NCI-H187 (cell line): ENCODE measurements around the gene ZNF473.
A peak's percentile ranks its signal among the peaks of the same experiment; 100 is the strongest.

Experiments used
- DNase-seq, 2 experiments: peaks; one replicate each; lab custom pipeline; 2025; lab: John Stamatoyannopoulos, UW

Gene ZNF473

DNA sequence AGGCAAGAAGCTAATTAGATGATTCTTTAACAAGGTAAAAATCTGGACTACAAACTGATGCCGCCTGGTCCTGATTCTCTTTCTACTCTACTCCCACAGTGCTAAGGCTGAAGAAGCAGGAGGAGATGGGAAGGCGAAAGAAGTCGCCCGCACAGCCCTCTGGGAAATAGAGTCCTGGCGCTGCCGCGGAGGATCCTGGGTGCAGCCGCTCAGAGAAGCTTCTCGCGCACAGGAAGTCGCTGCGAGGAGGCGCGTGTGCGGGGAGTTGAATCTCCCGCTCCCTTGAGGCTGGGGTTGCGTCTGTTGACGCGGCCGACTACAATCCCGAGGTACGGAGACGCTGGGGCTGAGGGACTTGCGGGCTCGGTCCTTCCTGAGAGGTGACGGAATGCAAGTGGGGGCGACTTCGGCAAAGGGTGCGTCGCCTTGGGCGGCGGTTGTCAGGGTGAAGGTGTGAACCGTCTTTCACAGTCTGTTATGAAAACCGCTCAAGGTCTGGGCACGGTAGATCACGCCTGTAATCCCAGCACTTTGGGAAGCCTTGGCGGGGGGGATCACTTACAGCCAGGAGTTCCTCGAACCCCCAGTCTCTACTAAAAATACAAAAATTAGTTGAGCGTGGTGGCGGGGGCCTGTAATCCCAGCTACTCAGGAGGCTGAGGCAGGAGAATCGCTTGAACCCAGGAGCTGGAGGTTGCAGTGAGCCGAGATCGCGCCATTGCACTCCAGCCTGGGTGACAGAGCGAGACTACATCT lies at the start of gene ZNF473:
Gene ZNF473 (plus strand): TSS at position 212 of the 756 bp plus-strand sequence. CDS start 5,078 bp downstream, outside the sequence.
- peak; percentile 93 to 100 for DNase-seq

DNA sequence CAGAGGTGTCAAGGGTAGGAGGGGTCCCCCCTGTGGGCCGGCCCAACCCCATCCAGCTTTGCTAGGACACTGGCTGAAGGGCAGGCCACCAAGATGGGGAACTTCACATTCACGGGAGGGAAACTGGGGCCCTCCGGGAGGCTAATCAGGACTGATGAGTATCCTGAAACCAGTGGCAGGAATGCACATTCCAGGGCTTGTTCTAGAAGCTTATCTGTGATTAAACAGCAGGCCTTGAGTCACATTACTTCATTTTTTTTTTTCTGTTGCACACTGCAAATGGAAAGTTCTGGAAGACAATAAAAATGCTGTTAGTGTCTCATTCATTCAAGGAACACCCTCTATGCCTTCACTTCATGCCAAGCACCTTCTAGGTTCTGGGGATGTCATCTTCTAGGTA lies 49.3 kb upstream of the ZNF473 start:
- DNase-seq = no peak

DNA sequence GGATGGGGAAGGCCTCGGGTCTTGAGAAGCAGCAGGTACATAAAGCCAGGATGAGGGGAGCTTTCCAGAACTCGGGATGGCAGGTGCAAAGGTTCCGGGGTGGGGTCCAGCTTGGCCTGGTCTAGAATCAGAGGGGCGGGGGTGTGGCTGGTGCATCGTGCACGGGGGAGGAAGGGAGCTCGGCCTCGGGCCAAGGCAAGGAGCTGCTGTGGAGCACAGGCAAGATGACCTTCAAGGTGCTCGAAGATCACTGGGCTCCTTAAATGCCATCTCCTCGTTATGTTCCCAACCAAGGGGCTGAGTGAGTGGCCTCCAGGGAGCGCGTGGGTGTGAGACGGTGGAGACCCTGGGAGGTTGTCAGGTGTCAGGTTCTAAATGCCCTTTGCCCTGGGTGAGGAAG lies 48.7 kb upstream of the ZNF473 start:
- no peak for DNase-seq

DNA sequence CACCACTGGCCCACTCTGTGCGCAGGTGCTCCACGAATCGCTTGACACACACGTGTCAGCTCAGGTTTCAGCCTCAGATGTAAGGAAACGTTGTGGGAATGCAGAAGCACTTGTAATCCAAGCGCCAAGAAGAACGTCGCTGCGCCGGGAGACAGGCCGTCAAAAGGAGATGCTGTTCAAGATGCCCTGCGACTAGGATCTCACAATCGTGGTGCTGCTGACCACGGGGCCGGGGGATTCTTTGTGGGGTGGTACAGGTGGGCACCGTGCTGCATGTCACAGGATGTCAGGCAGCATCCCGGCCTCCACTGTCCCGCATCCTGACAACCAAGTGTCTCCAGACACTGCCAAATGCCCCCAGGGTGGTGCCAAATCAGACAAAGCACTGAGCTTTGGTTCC lies 47.9 kb upstream of the ZNF473 start:
- no peak for DNase-seq

DNA sequence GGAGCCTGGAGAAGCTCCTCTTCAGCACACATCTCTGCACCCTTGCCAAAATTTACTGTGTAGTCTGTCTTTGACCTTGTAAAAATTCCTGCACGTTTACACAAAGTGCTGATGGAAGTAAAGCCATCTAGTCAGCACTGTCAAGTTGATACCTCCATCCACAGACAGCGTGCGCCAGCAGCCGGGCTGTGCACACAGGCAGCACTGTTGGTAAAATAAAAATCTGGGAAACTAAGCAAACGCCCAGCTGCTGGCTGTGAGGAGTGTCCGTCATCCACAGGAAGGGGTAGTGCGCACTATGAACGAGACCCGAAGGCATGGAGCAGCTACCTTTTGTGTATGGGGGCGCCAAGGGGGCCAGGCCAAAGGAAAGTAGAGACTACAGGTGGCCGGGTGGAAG lies 47.5 kb upstream of the ZNF473 start:
- DNase-seq = no peak

DNA sequence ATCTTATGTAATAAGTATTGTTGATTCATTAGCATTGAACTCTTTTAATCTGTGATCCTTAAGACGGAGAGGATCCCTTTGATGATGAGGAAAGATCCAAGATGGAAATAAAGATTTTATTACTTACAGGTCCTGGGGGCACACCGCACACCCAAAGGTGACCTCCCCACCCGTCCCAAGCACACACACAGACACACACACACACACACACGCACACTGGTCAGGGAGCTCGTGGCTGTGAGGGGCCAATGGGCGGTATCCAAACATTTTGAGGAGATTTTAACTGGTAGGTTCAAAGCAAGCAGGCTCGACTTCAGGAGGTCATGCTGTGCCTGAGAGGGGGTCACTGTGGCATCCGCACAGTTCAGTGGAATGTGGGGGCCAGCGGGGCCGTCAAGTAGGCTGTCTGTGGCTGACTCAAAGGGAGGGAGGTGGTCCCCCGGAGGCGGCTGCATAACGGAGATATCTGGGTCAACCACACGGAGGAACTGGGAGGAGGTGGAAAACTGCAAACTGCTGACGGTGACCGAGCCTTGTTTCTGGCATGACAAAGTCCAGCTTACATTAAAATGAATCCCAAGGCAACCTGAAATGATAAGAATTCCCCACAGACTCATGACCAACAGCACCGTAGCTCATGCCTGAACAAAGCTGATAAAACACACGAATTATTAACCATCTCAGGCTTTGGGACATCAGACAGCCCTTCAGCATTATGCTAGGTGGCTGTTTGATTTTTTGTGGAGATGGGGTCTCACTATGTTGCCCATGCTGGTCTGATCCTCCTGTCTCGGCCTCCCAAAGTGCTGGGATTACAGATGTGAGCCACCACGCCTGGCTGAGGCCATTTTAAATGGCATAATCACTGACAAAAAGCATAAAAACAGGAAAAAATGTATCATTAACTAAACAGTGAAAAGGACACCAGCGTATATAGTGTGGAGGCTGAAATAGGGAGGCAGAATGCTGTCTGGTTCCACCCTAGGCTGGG lies 43.9 kb upstream of the ZNF473 start:
- DNase-seq = no peak

DNA sequence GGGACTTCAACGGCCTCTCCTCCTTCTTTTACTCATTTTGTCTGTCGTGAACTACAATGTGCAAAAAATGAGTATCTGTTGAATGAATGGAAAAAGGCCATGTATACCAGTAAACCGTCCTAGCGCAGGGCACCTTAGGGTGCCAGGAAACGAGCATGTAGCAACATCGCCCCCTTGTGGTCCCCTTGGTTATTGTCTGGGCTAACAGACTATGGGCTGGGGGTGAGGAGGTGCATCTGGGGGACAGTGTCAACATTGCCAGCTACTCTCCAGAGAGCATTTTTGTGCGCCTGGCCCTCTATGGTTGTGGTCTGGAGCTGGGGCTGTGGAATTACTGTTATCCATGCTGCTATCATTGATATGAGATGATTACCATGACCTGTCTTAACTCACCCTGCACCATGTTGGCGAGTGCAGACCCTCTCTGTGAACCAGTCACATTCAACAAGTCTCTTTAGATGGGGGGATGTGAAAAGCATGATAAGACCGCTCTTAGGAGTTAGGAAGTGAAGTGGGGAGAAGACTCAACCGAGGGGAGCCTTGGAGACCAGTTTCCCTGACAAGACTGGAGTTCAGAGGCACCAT lies 42.1 kb upstream of the ZNF473 start:
- peak; percentile 46 to 60 for DNase-seq

DNA sequence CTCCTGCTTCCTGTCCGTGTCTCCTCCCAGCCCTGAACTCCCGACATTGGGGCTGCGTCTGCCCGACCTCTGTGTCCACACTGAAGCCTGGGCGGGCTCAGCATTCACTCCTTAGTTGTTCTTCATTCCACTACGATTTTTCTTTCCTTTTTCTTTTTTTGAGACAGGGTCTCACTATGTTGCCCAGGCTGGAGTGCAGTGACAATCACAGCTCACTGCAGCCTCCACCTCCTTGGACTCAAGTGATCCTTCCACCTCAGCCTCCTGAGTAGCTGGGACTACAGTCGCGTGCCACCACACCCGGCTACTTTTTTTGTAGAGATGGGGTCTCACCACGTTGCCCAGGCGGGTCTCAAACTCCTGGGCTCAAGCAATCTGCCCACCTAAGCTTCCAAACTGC lies 41.3 kb upstream of the ZNF473 start:
- DNase-seq = no peak

DNA sequence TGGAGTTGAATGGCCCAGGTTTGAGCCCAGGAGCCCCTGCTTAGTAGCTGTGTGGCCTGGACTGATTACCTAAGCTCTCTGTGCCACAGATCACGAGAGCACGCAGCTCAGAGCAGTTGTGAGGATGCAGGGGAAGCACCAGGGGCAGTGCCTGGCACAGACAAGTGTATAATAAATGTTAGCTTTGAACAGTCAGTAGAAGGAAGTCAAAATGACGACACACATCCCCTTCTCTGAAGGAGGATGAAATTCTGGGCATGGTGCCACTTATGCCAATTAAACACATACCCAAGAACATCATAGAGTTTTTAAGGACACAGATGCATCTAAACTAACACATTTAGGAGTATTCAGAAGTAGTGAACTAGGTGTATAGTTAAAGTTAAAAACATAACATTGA lies 39.9 kb upstream of the ZNF473 start:
- no peak for DNase-seq

DNA sequence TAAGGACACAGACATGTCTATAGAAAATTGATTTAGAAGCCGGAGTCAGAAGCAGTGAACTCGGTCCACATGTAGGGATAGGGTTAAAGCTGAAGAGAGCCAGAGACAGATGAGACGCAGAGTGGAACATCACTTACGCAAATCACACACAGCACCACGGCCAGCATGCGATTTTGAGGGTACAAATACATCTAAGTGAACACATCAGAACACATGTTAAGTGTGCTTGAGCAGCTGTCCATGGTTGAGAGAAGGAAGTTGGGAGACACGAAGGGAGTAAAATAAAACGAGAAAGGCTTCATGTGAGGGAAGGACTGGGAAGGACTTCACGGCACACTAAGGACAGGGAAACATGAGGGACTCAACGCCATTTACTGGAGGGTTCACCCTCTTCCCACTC lies 39.5 kb upstream of the ZNF473 start:
- no peak for DNase-seq

DNA sequence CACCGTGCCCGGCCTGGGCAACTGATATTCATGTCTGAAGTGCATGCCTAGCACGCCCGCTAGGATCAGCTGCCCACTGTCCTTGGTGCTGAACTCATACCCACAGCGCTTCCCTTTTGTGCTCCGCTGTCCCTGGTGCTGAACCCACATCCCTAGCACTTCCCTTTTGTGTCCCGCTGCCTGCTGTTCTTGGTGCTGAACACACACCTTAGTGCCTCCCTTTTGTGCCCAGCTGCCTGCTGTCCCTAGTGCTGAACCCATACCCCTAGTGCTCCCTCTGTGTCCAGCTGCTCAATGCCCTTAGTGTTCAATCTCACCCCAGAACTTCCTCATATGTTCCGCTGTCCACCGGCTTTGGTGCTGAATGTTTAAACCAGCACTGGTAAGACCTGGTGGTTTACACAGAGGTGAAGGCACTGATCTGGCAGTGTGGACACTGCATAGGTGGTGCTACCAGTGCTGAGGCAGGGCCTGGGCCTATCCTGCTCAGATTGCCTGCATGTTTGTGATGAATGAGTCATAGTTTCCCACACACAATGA lies 38.6 kb upstream of the ZNF473 start:
- no peak for DNase-seq

DNA sequence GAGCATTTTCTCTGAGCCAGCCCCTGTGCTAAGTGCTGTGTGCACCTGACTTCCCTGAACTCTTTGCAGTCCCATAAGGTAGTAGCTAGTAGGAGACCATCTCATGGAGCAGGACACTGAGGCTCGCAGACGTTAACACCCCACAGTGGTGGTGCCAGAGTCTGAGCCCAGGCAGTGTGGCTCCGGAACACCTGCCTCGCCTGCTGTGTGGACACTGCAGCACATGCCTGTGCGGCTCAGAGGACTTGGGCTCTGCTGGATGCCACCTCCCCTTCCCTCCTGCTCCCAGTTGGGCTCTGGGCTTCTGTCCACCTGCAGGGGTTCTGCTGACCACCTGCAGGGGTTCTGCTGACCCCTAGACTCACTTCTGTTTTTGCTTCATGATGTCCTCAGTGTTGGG lies 37.8 kb upstream of the ZNF473 start:
- DNase-seq = no peak

DNA sequence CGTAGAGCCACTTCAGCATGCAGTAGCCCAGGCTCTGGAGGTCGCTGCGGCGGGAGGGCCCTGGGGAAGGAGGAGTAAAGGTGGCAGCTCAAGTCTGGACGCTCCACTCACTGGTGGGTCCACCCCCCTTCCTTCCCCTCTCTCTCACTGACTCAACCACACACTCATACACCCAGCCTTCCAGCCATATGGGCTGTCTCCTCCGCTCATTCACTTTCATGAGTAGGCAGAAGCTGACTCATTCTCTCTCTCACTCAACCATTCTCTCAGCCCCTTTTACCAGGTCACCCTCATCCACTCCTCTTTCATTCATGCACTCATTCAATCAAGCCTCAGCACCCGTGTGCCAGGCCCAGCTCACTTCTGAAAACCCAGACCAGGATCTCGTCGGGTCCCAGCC lies 37.4 kb upstream of the ZNF473 start:
- no peak for DNase-seq

DNA sequence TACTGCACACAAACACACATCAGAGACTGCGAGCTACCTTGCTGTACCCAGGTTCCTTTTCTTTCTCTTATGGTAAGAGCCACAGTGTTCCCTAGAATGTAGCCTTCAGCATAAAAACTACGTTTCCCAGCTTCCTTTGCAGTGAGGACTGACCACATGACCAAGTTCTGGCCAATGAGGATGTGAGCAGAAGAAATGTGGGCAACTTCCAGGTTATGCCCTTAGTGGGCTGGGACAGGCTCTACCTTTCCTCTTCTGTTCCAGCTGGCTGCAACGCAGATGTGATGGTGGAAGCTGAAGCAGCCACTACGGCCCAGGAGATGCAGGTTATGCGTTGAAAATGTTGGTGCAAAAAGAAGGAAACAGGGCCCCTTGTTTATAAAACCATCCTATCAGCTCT lies 28.1 kb upstream of the ZNF473 start:
- no peak for DNase-seq

DNA sequence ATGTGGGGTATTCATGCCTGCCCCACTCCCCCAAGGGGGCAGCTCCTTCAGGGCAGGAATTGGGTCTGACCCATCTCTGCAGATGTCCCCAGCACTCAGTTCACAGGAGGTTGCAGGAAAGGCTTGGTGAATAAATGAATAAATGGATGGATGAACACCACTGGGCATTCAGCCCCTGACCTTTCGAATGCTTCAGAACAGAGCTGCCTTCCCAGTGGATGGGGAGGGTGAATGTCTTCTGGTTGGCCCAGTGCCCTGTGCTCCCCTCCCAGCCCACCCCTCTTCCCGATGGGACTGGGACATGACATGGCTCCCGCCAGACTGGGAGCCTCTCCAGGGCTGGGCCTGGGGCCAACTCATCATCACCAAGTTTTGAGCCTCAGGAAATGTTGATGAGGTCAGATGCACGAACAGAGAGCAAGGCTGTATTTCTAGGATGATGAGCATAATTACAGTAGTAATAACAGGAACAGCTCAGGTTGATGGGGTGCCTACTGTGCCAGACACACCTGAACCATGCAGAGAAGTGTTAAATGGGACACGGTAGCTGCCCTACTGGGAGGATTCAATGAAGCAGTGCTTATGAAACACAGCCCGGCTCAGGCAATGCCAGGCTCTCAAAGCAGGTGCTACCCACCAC lies 26.3 kb upstream of the ZNF473 start:
- DNase-seq = no peak

DNA sequence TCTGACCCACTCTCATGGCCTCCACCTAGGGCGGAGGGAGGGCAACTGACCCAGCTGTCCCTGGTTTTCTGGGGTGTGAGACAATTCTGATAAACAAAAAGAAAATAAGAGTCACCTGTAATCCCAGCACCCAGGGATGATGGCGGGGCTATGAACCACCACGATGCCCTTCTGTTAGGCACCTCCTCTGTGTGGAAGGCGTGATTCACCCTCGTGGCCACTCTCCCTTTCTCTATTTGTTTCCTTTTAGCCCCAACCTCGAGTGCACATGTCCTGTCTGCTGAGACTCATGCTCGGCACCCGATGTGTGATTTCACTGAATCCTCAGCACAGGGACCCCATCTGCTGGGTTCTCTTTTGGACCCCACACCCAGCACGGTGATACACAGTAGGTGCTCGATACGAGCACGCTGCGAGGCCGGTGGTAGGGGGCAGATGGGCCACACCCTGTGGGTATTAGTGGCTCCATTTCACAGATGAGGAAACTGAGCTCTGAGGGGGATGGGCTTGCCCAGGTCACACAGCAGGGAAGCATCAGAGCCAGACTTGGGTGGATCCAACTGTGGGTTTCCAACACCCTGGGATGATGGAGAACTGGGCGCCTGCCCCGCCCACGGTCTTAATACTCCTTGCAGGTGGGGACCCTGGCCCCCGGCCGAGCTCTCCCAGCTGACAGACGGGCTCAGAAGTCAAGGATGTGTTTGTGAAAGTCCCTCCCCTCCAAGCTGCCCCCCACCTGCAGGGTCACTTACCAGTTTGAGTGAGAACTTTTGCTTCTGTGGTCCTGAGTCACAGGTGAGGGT lies 25.6 kb upstream of the ZNF473 start:
- no peak for DNase-seq

DNA sequence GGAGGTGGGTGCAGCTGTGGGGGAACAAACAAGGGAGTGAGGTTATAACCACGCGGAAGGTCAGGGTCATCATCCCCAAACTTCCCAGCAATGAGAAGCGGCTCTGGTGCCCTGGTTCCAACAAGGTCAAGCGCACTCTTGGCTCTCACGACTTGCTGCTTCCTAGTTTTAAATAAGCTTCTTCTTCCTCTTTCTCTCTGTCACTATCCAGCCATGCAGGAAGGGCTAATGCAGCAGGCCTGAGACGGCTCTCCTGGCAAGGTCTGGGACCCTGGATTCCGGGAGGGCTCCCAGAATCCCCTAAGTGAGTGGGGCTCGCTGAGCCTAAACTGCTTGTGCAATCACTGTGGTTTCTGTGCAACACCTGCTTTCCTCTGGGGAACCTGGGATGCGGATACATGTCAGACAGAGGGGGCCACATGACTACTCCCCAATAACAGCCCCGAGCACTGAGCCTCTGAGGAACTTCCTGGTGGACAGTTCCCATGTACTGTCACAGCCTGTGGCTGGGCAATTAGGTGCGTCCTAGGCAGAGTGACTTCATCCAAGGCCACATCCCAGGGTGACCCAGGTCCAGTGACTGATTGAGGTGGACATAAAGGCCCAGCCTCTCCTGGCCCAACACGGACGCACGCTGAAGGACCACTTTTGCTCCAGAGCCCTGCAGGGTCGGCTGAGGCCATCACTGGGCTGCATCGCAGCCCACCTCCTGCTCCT lies 24.8 kb upstream of the ZNF473 start:
- no peak for DNase-seq

DNA sequence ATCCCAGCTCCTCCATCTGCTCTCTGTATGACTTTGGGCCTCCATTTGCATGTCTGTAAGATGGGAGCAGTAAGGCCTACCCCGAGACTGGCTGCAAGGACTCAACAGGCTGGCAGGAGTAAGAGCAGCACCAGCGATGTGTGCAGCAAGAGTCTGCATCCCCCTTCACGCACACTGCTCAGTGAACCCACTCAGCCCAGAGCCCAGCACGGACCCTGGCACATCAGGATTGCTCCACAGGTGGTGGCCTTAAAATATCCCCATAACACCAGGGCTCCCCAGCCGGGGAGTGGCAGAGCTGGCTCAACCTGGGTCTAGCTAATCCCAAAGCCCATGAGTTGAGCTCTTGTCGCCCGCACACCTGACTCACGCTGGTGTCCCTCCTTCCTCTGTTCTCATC lies 24.0 kb upstream of the ZNF473 start:
- no peak for DNase-seq

DNA sequence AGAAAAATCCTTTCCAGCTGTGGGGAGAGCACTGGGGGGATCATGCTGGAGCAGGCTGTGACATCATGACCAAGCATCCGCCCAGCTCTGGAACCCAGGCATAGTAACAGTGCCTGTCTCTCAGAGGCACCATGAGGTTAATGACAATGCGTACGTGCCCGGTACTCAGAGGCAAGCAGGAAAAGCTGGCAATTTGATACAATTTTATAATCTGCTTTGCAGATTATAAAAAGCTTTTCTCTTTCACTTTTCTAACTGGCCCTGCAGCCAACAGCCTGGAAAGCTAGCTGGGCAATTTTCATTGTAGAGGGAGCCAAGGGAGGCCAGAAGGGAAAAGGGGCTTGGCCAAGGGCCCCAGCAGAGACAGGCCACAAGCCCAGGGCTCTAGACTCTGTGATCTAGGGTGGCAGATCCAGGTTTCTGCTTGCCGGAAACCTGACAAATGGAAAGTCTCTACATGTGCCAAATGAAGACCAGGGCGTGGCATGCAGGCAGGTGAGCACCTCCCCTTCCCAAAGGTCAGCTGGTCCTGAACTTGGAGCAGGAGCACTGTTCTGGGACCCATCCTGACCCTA lies 23.3 kb upstream of the ZNF473 start:
- DNase-seq = no peak

DNA sequence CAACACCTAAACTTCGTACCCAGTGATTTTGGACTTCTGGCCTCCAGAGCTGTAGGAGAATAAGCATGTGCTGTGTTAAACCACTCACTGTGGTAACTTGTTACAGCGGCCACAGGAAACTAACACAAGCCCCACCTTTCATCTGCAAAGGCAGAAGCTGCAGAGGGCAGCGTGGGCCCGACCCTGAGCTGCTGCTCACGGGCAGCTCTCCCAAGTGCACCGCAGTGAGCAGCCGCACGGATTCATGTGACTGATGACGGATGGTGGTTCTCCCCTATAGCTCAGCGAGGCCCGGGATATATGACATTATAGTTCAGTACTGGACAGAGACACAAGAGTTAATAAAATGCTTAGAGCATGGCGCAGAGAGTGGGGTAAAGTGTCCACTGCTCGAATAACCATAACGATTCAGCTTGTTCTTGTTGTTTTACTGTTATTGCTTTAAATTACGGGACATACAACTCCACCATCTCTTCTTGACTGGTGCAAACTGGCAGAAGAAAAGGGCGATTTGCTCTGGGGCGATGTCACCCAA lies 22.5 kb upstream of the ZNF473 start:
- DNase-seq = no peak
